GM23248 (cell line): Measurements from ENCODE around the gene CCBE1. TPM values are rescaled to one million over a fixed set of nuclear protein-coding genes. Genes with fewer than 3 reads are reported as not detected.

Experiments used
- DNase-seq: peaks from one replicate; pipeline ENCODE4 v3.0.0-alpha.2; 2015
- H2AFZ ChIP-seq: fragments of 200-600 bp; sonication (generic); 2 replicates; pipeline ENCODE4 v1.6.1; 2016; ENCODE audit warnings: antibody characterized with exemption
- H3F3A ChIP-seq: fragments of 200-600 bp; sonication (generic); 2 replicates; pipeline ENCODE4 v1.6.1; 2016; ENCODE audit warnings: mild to moderate bottlenecking, antibody characterized with exemption, mixed run types; ENCODE audit not compliant: insufficient read depth
- H3K27ac ChIP-seq: fragments of 200-600 bp; sonication (generic); 2 replicates; pipeline ENCODE4 v1.5.1; 2016; ENCODE audit warnings: mild to moderate bottlenecking
- H3K27me3 ChIP-seq: fragments of 200-600 bp; sonication (generic); replicated peaks from 2 replicates; pipeline ENCODE4 v1.6.1; 2016; ENCODE audit warnings: mild to moderate bottlenecking; ENCODE audit not compliant: insufficient read depth
- H3K36me3 ChIP-seq: fragments of 200-600 bp; sonication (generic); 2 replicates; pipeline ENCODE4 v1.6.1; 2016; ENCODE audit warnings: low read depth, mild to moderate bottlenecking
- H3K4me1 ChIP-seq: fragments of 200-600 bp; sonication (generic); 2 replicates; pipeline ENCODE4 v1.6.1; 2016; ENCODE audit warnings: mild to moderate bottlenecking; ENCODE audit not compliant: insufficient read depth
- H3K4me2 ChIP-seq: fragments of 200-600 bp; sonication (generic); one replicate; pipeline ENCODE4 v1.6.1; 2016; ENCODE audit warnings: mild to moderate bottlenecking; ENCODE audit not compliant: unreplicated experiment
- H3K4me3 ChIP-seq: fragments of 200-600 bp; sonication (generic); 2 replicates; pipeline ENCODE4 v1.5.1; 2016; ENCODE audit warnings: mild to moderate bottlenecking
- H3K79me2 ChIP-seq: fragments of 200-600 bp; sonication (generic); 2 replicates; pipeline ENCODE4 v1.6.1; 2016; ENCODE audit warnings: mild to moderate bottlenecking; ENCODE audit not compliant: insufficient read depth
- H3K9ac ChIP-seq: fragments of 200-600 bp; sonication (generic); 2 replicates; pipeline ENCODE4 v1.6.1; 2016; ENCODE audit warnings: mild to moderate bottlenecking
- H3K9me2 ChIP-seq: fragments of 200-600 bp; sonication (generic); 2 replicates; pipeline ENCODE4 v1.6.1; 2016; ENCODE audit warnings: mixed run types, mild to moderate bottlenecking, moderate library complexity; ENCODE audit not compliant: insufficient read depth
- H3K9me3 ChIP-seq: fragments of 200-600 bp; sonication (generic); one replicate; pipeline ENCODE4 v1.6.1; 2017; ENCODE audit warnings: low read depth
- H4K20me1 ChIP-seq: fragments of 200-600 bp; sonication (generic); 2 replicates; pipeline ENCODE4 v1.6.0; 2016; ENCODE audit not compliant: insufficient read depth
- EZH2 ChIP-seq: fragments of 200-600 bp; sonication (generic); IDR thresholded peaks from 2 replicates; pipeline ENCODE4 v1.6.1; 2018; ENCODE audit warnings: antibody characterized with exemption, mild to moderate bottlenecking; ENCODE audit not compliant: insufficient read depth, poor library complexity, severe bottlenecking
- EZH2phosphoT487 ChIP-seq: fragments of 200-600 bp; sonication (generic); IDR thresholded peaks from 2 replicates; pipeline ENCODE4 v1.6.1; 2018; ENCODE audit warnings: antibody characterized with exemption, moderate library complexity, mild to moderate bottlenecking, low read depth; ENCODE audit not compliant: insufficient read depth
- WGBS, 2 experiments: methylation state at CpG; one replicate each; pipeline ENCODE4 v1.1.6; 2015 to 2017; ENCODE audit warnings: low lambda C conversion rate in 2 of 2, low coverage in 1 of 2; ENCODE audit errors: missing lambda C conversion rate in 2 of 2; 5-methylcytosine and 5-hydroxymethylcytosine counted together
- in situ Hi-C: fragments of 300-500 bp; cut with MboI; formaldehyde crosslinking; loops from 2 replicates; pipeline ENCODE4 v1.15.0; 2020
- polyA plus RNA-seq: library from polyadenylated mRNA; unstranded; fragments of >200 nt; fragmentation: Nextera tagmentation; extraction: Ambion mirVana; gene quantifications from 2 replicates; pipeline ENCODE4 v1.2.1, GENCODE V29; 2016
- total RNA-seq: library from RNA; depleted of rRNA; stranded (reverse); fragments of >200 nt; shearing (Covaris generic); gene quantifications from 2 replicates; pipeline ENCODE4 v1.2.3, GENCODE V29; 2014

The CCBE1 gene
- total and polyA plus RNA-seq, 2 experiments from 2014 or later = 16.6 to 33.6 TPM

- TF ChIP-seq EZH2phosphoT487 = no peak
- no peak for TF ChIP-seq EZH2
- in situ Hi-C loops = no loop called here
- Histone ChIP-seq H4K20me1 (no peaks in the 10 kb centered on the region), H3K9ac (no peak overlapping the region), H2AFZ (no peak overlapping the region), H3K9me3 (no peaks in the 10 kb centered on the region), H3F3A (no peaks in the 10 kb centered on the region), H3K4me2 (no peak overlapping the region), H3K4me3 (no peak overlapping the region), H3K4me1 (no peaks in the 10 kb centered on the region), H3K27ac (no peak overlapping the region), H3K79me2 (no peaks in the 10 kb centered on the region), H3K27me3 (no peaks in the 10 kb centered on the region), H3K9me2 (no peaks in the 10 kb centered on the region), H3K36me3 (no peaks in the 10 kb centered on the region)
- WGBS, 2 experiments = 72 to 74% methylated on average over 8 of the region's 8 CpGs
- no peak for DNase-seq
These were observed 226.6 kb downstream of the CCBE1 start for GRCh38 chr18:59470561-59471121.

- DNase-seq = no peak
- no peaks in the 10 kb centered on the region for H3F3A ChIP-seq
- no peak overlapping the region for H3K4me3 ChIP-seq
- H3K79me2 ChIP-seq = no peaks in the 10 kb centered on the region
- no peaks in the 10 kb centered on the region for H4K20me1 ChIP-seq
- H3K9ac ChIP-seq = no peak overlapping the region
- no peak overlapping the region for H2AFZ ChIP-seq
- H3K9me2 ChIP-seq = no peaks in the 10 kb centered on the region
- WGBS, 2 experiments = 88 to 89% methylated on average over 15 of the region's 15 CpGs
- no peaks in the 10 kb centered on the region for H3K4me1 ChIP-seq
- no peaks in the 10 kb centered on the region for H3K27me3 ChIP-seq
- H3K9me3 ChIP-seq = no peaks in the 10 kb centered on the region
- TF ChIP-seq EZH2 = no peak
- TF ChIP-seq EZH2phosphoT487 = no peak
- H3K36me3 ChIP-seq = no peaks in the 10 kb centered on the region
- in situ Hi-C loops = loop anchor here (10.0 kb wide), 2 partner anchors 225 to 355 kb away; partner anchors contain the start of gene CCBE1
- H3K27ac ChIP-seq = no peak overlapping the region
- H3K4me2 ChIP-seq = no peak overlapping the region
These were observed 227.6 kb downstream of the CCBE1 start for GRCh38 chr18:59469463-59470180.

- Histone ChIP-seq H3K9me2 (no peaks in the 10 kb centered on the region), H3K27me3 (no peaks in the 10 kb centered on the region), H3K27ac (no peak overlapping the region), H3K4me3 (no peak overlapping the region), H4K20me1 (no peaks in the 10 kb centered on the region), H3K9me3 (no peaks in the 10 kb centered on the region), H3F3A (no peaks in the 10 kb centered on the region), H3K4me2 (no peak overlapping the region), H3K36me3 (no peaks in the 10 kb centered on the region), H3K9ac (no peak overlapping the region), H3K79me2 (no peaks in the 10 kb centered on the region), H2AFZ (no peak overlapping the region), H3K4me1 (no peaks in the 10 kb centered on the region)
- in situ Hi-C loops = loop anchor here (10.0 kb wide), 2 partner anchors 226 to 356 kb away; partner anchors contain the start of gene CCBE1
- no peak for TF ChIP-seq EZH2
- TF ChIP-seq EZH2phosphoT487 = no peak
- WGBS, 2 experiments = 63 to 65% methylated on average over 4 of the region's 4 CpGs
- no peak for DNase-seq
These were observed 228.4 kb downstream of the CCBE1 start for GRCh38 chr18:59468821-59469220.

GRCh38 chr18:59467497-59467896, 229.7 kb downstream of the CCBE1 start:
- Histone ChIP-seq H3K4me2 (no peak overlapping the region), H3K4me3 (no peak overlapping the region), H2AFZ (no peak overlapping the region), H3K9me2 (no peaks in the 10 kb centered on the region), H3K27me3 (no peaks in the 10 kb centered on the region), H4K20me1 (no peaks in the 10 kb centered on the region), H3K9ac (no peak overlapping the region), H3K4me1 (no peaks in the 10 kb centered on the region), H3K9me3 (no peaks in the 10 kb centered on the region), H3F3A (no peaks in the 10 kb centered on the region), H3K27ac (no peak overlapping the region), H3K79me2 (no peaks in the 10 kb centered on the region), H3K36me3 (no peaks in the 10 kb centered on the region)
- no peak for DNase-seq
- WGBS, 2 experiments = 66 to 68% methylated on average over 8 of the region's 8 CpGs
- TF ChIP-seq EZH2phosphoT487 (no peak), EZH2 (no peak)
- in situ Hi-C loops = loop anchor here (10.0 kb wide), 2 partner anchors 227 to 357 kb away; partner anchors contain the start of gene CCBE1
